Measurements from ENCODE around the gene ZNG1A.
"Not testable (repeated sequence)": the region's sequence is repeated elsewhere in the genome, so short reads cannot be mapped to it uniquely, and the experiment has no call there.

The ZNG1A gene

DNA sequence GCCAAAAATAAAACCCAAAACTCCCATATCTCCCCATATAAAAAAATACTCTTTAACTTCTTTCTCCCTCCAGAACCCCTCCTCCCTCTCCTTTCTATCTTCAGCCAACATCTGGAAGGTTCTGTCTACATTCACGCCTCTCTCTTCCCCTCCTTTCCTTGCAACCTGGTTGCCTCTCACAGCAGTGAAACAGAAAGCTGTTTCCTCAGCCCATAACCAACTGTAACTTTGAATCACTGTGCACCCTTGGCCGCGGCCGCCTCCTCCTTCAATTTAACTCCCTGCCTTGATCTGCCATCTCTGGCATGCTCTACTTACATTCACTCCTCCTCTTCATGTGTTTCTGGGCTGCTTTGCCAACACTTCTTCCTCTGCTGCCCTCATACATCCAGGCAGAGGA, 83.9 kb downstream of the ZNG1A start:
- not testable (repeated sequence) for DNase-seq (ENCODE audit: low spot score)

GRCh38 chr9:94323-94722, 84.5 kb downstream of the ZNG1A start:
- DNase-seq (ENCODE audit: low spot score): not testable (repeated sequence)

- DNase-seq (ENCODE audit: low spot score): not testable (repeated sequence)
Observed at GRCh38 chr9:93909-94308, 84.9 kb downstream of the ZNG1A start.

- not testable (repeated sequence) for DNase-seq (ENCODE audit: low spot score)
Observed at GRCh38 chr9:90851-91250, 88.0 kb downstream of the ZNG1A start.

DNA sequence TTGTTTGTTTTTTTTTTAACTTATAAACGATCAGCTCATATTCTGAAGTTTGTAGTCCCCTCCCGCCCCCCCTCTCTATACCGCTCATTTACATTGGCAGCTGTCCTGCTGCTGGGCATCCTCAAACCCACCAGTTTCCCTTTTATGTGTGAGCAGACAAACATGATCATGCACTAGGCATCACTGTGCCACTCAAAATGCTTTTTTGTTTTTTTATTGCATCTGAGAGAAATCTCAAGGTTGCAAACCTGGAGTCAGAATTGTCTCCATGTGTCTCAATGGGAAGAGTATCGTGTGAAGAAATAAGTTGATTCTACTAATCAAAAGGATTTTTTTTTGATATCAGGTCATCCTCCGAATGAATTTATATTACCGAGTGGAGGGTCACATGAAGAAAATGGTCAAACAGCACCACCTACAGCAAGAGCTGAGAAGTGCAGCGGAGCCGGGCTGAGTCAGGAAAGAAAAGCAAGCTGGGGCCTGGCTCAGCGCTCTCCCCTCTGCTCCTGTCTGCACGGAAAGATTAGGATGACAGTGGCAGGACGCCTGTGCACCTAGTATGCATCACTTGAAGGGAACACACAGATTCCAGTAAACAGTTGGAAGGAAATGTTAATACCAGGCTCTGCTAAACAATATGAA, 90.3 kb downstream of the ZNG1A start:
- not testable (repeated sequence) for DNase-seq (ENCODE audit: low spot score)

DNA sequence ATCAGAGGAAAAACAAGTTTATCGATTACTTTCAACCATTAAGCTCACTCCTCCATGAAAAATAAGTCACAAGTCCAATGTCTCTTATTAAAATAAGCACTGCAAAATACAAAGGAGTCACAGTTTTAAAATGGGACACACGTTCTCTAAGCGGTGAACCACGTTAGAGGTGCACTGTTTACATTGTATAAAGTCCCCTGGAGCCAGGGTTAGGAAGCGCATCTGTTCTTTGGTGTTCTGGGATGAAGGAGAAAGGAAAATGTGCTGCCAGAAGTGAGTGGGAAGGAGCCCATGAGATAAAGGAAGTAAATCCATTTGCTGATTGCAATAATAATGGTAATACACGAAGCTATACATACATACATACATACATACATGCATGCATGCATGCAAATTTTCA, 91.0 kb downstream of the ZNG1A start:
- not testable (repeated sequence) for DNase-seq (ENCODE audit: low spot score)

- DNase-seq (ENCODE audit: low spot score): not testable (repeated sequence)
Observed at GRCh38 chr9:87105-87504, 91.8 kb downstream of the ZNG1A start.

DNA sequence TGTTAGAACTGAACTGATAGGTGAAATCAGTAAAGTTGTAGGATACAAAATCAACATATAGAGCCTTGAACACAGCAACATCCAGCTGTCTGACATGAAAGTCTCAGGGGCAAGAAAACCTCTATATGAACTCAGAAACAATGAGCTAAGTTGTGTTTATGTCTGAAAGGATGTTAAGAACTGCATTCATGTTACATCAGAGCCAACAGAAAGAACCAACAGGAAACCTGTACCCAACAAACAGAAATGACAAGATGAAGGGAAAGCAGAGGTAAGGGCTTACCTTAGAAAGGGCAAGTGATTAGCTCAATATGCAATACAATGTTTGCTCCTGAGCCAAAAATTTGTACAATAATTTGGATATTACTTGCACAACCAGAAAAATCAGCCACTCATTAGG, 92.2 kb downstream of the ZNG1A start:
- DNase-seq (ENCODE audit: low spot score): not testable (repeated sequence)

GRCh38 chr9:82932-83689, 95.7 kb downstream of the ZNG1A start:
- not testable (repeated sequence) for DNase-seq (ENCODE audit: low spot score)

DNA sequence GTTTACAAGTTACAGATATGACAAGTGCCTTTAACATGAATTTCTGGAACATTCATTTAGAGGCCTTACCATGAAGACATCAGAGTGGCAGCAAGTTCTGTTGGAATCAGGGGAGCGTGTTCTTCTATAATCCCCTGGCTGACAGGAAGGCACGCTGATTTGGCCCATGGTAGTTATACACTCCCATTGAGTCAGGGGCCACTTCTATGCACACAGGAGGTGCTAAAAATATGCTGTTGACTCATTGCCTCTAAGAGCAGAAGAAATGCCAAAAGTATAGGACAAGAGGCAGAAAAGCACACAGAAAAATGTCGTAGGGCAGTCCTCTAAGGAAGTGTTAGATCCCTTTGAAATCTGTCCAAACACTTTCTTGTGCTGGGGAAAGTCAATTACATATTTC, 100.5 kb downstream of the ZNG1A start:
- not testable (repeated sequence) for DNase-seq (ENCODE audit: low spot score)

DNA sequence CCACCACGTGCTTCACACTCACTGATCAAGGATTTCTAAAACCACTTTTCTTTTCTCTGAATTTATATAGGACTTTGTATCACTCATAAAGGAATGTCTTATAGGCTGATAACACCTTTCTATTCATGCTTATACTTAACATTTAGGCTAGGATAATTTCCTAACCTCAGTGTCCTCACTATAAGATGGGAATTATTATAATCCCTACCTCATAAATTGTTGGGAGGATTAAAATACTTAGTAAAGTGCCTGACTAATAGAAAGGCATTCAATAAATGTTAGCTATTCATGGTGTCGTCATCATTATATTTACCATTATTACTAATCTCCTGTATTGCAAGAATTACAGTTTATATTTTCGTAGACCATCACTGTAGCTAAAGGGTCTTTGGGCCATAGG, 102.5 kb downstream of the ZNG1A start:
- not testable (repeated sequence) for DNase-seq (ENCODE audit: low spot score)

- not testable (repeated sequence) for DNase-seq (ENCODE audit: low spot score)
Observed at GRCh38 chr9:73900-74525, 104.8 kb downstream of the ZNG1A start.

- peak; percentile 12 for DNase-seq (ENCODE audit: low spot score)
Observed at GRCh38 chr9:73076-73899, 105.6 kb downstream of the ZNG1A start.
